BJ (cell line): Measurements from ENCODE around the gene RDH14. TPM values are rescaled to one million over a fixed set of nuclear protein-coding genes. Genes with fewer than 3 reads are reported as not detected.

Experiments used
- CTCF ChIA-PET: fragments of 350-600 bp; formaldehyde crosslinking; extraction: SDS; loops from one replicate; lab custom pipeline; 2021; ENCODE audit warnings: antibody characterized with exemption, inconsistent platforms; lab: Yijun Ruan, JAX
- POLR2A ChIA-PET: fragments of 300-600 bp; sonication (Branson Sonifier 250); formaldehyde crosslinking; extraction: SDS; loops from one replicate; lab custom pipeline; 2021; ENCODE audit warnings: antibody characterized with exemption; lab: Charles Lee
- DNase-seq: peaks from one replicate; pipeline ENCODE4 v3.0.0-alpha.2; 2011; ENCODE audit warnings: low read depth
- H3K27me3 ChIP-seq: 2 replicates; pipeline ENCODE4 v1.6.0; 2011; ENCODE audit warnings: low read length; ENCODE audit not compliant: control insufficient read depth, insufficient read depth
- H3K36me3 ChIP-seq: 2 replicates; pipeline ENCODE4 v1.5.1; 2011; ENCODE audit warnings: low read length; ENCODE audit not compliant: control insufficient read depth, insufficient read depth
- H3K4me3 ChIP-seq: 2 replicates; pipeline ENCODE4 v1.5.1; 2011; ENCODE audit warnings: low read depth, mild to moderate bottlenecking, control low read depth, low read length
- polyA plus RNA-seq: library from polyadenylated mRNA; depleted of rRNA; stranded (reverse); fragments of >200 nt; gene quantifications from 2 replicates; pipeline ENCODE4 v1.2.3, GENCODE V29; 2011
- TF ChIP-seq, protein P1 (sequence below): IDR thresholded peaks from 2 replicates; pipeline ENCODE4 v1.5.1; 2011; ENCODE audit warnings: low read depth, mild to moderate bottlenecking, control low read depth, inconsistent platforms, low read length, moderate library complexity; ENCODE audit not compliant: insufficient read depth

The RDH14 gene
- polyA plus RNA-seq, 1 experiment: 13.1 TPM

DNA sequence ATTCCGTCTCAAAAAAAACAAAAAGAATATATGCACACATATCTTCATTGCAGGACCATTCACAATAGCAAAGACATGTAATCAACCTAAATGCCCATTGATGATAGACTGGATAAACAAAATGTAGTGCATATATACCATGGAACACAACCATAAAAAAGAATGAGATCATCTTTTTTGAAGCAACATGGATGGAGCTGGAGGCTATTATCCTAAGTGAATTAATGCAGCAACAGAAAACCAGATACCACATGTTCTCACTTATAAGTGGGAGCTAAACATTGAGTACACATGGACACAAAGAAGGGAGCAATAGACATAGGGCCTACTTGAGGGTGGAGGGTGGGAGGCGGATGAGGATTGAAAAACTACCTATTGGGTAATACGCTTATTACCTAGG is 20.2 kb upstream of the RDH14 start:
- DNase-seq: no peak
- H3K36me3 ChIP-seq: no peaks in the 10 kb centered on the region

DNA sequence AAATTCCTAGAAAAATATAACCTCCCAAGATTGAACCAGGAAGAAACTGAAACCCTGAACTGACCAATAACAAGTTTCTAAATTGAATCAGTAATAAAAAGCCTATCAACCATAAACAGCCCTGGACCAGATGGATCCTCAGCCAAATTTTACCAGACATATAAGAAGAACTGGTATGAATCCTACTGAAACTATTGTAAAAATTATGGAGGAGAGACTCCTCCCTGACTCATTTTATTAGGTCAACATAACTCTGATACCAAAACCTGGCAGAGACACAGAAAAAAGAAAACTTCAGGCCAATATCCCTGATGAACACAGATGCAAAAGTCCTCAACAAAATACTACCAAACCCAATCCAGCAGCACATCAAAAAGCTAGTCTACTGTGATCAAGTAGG is 17.6 kb upstream of the RDH14 start:
- no peaks in the 10 kb centered on the region for H3K27me3 ChIP-seq
- TF ChIP-seq, protein P1, sequence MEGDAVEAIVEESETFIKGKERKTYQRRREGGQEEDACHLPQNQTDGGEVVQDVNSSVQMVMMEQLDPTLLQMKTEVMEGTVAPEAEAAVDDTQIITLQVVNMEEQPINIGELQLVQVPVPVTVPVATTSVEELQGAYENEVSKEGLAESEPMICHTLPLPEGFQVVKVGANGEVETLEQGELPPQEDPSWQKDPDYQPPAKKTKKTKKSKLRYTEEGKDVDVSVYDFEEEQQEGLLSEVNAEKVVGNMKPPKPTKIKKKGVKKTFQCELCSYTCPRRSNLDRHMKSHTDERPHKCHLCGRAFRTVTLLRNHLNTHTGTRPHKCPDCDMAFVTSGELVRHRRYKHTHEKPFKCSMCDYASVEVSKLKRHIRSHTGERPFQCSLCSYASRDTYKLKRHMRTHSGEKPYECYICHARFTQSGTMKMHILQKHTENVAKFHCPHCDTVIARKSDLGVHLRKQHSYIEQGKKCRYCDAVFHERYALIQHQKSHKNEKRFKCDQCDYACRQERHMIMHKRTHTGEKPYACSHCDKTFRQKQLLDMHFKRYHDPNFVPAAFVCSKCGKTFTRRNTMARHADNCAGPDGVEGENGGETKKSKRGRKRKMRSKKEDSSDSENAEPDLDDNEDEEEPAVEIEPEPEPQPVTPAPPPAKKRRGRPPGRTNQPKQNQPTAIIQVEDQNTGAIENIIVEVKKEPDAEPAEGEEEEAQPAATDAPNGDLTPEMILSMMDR: no peak
- POLR2A ChIA-PET: no interaction called here
- no peaks in the 10 kb centered on the region for H3K36me3 ChIP-seq
- H3K4me3 ChIP-seq: no peak overlapping the region
- no peak for DNase-seq
- CTCF ChIA-PET: interaction anchor here (1.6 kb wide), 1 partner anchor 57 kb away, joined by 5 read pairs; no protein-coding TSS in a partner anchor

More for the DNA sequence above, 20.2 kb upstream of the RDH14 start:
- Histone ChIP-seq H3K4me3 (no peak overlapping the region), H3K27me3 (no peaks in the 10 kb centered on the region)
- ChIA-PET CTCF (interaction anchor here (0.6 kb wide), 1 partner anchor 46 kb away, joined by 3 read pairs; no protein-coding TSS in a partner anchor), POLR2A (no interaction called here)
- TF ChIP-seq, protein P1: no peak

DNA sequence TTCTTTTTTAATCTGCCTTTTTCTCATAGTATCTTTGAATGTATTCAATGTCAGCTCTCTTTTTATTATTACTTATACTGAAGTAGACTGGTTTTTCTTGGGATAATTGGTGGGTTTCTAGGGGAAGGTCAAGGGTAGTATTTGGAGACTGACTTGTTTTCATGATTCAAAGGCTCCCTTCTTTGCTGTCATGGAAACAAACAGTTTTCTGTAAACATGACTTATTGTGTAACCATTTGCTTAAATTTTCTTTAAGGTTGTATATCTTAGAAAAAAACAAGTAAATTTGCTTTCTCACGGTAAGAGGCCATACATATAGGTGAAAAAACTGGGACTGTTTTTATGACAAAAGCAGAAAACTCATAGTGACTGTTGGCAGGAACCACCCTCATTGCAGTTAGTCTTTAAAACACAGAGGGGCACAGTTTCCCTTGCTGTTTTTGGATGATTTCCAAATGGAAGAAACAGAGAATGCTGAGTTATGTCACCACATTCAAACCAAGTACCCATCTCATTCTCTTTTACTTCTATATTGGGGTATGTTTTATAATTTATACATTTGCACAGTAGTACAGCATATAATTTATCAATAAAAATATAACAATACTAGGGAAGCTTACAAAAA is 5.8 kb upstream of the RDH14 start:
- ChIA-PET POLR2A (no interaction called here), CTCF (no interaction called here)
- DNase-seq: no peak

DNA sequence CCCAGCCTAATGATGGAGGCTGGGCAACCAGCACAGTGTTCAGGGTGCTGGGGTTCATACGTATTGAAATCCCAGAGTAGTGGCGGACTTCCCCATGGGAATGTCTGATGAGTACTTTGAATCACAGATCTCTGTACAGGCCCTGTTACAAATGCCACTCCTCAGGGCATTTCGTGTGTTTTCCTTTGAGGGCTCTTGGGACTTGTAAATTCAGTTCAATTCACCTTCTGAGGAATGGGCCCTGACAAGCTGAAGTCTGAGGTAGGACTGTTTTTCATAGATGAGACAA is 288 bp upstream of the RDH14 start:
- Histone ChIP-seq H3K4me3 (peak overlapping the region; percentile 82), H3K27me3 (no peaks in the 10 kb centered on the region), H3K36me3 (no peaks in the 10 kb centered on the region)
- CTCF ChIA-PET: interaction anchor here (0.7 to 1.4 kb wide), 3 partner anchors 9 to 14 kb away, joined by 3 to 6 read pairs (median 4); no protein-coding TSS in a partner anchor
- DNase-seq: no peak
- POLR2A ChIA-PET: interaction anchor here (0.9 to 1.8 kb wide), 2 partner anchors 14 to 92 kb away, joined by 3 to 4 read pairs; no protein-coding TSS in a partner anchor
- TF ChIP-seq, protein P1: no peak

More for the DNA sequence above, 5.8 kb upstream of the RDH14 start:
- H3K27me3 ChIP-seq: no peaks in the 10 kb centered on the region
- no peak overlapping the region for H3K4me3 ChIP-seq
- TF ChIP-seq, protein P1: no peak
- H3K36me3 ChIP-seq: no peaks in the 10 kb centered on the region

DNA sequence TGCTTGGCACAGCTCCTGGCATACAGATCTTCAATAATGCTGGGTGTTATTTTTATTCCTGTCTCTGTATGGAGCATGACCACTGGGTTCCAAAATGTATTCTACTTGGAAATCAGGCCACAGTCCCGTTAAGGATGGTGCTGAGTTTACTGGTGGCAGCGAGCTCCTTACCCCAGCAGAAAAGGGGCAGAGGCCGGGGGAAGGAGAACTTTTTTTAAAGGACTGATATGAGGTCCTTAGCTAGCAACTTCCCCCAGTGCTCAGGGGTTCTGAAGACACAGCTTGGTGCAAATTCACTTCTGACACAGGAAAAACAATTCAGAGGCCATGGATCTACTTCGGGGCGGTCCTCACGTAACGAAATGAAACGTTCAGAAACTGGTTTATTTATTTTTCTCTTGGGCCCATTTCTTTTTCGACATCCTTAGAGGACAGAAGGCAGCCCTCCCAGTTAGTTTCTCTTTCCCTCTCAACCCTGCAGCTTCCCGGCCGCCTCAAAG is 872 bp downstream of the RDH14 start:
- DNase-seq: no peak
- Histone ChIP-seq H3K4me3 (peak overlapping the region; percentile 82), H3K27me3 (no peaks in the 10 kb centered on the region), H3K36me3 (0 out of 2 replicates have a peak, but pooled peaks cover 3% of the 10 kb centered on the region)
- TF ChIP-seq, protein P1: no peak
- POLR2A ChIA-PET: interaction anchor here (0.9 to 1.8 kb wide), 2 partner anchors 13 to 93 kb away, joined by 3 to 4 read pairs; no protein-coding TSS in a partner anchor
- CTCF ChIA-PET: interaction anchor here (0.6 to 1.4 kb wide), 2 partner anchors 24 to 929 kb away, joined by 3 to 5 read pairs; no protein-coding TSS in a partner anchor
